NCI-H345 treated with DMSO at 0.1 percent for 48 hours (cell line): Measurements from ENCODE around the gene GFM2.
"Not testable (repeated sequence)": the region's sequence is repeated elsewhere in the genome, so short reads cannot be mapped to it uniquely, and the experiment has no call there.

Experiments used
- DNase-seq: peaks from one replicate; lab custom pipeline; 2025; ENCODE audit not compliant: unreplicated experiment; lab: John Stamatoyannopoulos, UW

GFM2 gene, protein sequence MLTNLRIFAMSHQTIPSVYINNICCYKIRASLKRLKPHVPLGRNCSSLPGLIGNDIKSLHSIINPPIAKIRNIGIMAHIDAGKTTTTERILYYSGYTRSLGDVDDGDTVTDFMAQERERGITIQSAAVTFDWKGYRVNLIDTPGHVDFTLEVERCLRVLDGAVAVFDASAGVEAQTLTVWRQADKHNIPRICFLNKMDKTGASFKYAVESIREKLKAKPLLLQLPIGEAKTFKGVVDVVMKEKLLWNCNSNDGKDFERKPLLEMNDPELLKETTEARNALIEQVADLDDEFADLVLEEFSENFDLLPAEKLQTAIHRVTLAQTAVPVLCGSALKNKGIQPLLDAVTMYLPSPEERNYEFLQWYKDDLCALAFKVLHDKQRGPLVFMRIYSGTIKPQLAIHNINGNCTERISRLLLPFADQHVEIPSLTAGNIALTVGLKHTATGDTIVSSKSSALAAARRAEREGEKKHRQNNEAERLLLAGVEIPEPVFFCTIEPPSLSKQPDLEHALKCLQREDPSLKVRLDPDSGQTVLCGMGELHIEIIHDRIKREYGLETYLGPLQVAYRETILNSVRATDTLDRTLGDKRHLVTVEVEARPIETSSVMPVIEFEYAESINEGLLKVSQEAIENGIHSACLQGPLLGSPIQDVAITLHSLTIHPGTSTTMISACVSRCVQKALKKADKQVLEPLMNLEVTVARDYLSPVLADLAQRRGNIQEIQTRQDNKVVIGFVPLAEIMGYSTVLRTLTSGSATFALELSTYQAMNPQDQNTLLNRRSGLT

DNA sequence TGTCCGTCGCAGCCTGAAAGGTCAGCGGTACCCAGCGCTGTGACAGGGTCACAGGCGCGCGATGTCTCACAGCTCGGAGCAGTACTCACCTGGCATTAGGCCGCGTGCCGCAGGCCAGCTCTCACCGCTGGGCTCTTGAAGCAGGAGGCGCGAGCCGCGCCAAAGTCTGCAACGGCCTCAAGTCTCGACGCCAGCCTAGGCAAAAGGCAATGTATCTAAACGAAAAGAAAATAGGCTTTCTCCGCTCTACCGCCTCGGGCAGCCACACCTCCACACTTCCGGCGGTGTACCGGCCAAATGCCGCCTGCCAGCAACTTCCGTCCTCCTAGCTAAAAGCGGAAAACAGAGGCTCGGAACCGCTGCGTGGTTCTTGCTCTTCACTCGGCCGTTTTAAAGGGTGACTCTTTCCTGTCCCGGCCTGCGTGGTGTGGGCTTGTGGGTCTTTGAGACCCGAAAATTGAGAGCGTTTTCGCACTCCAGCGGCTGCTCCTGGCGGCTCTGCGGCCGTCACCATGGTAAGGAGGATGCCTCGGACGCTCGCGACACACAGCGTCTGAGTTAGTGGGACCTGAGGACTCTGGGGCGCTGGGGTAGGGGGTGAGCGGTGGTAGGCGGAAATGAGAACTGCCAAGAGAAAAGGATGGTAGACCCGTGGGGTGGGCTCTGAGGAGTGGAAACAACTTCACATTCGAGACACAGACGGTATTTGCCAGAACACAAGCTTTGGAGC is at the start of gene GFM2, which contains the start of gene NSA2:
Gene GFM2, minus strand, starts transcription at position 269 of the 730 bp plus-strand sequence. CDS start 3,375 bp downstream, outside the sequence.
Gene NSA2, plus strand, starts transcription at position 401 of the 730 bp plus-strand sequence. Its CDS starts 112 bp downstream, at position 513.
- DNase-seq: peak; percentile 57

GRCh38 chr5:74810915-74811314 is 44.0 kb upstream of the GFM2 start:
- DNase-seq: no peak

GRCh38 chr5:74801941-74802340 is 35.0 kb upstream of the GFM2 start:
- no peak for DNase-seq

GRCh38 chr5:74801197-74801596 is 34.3 kb upstream of the GFM2 start:
- no peak for DNase-seq

DNA sequence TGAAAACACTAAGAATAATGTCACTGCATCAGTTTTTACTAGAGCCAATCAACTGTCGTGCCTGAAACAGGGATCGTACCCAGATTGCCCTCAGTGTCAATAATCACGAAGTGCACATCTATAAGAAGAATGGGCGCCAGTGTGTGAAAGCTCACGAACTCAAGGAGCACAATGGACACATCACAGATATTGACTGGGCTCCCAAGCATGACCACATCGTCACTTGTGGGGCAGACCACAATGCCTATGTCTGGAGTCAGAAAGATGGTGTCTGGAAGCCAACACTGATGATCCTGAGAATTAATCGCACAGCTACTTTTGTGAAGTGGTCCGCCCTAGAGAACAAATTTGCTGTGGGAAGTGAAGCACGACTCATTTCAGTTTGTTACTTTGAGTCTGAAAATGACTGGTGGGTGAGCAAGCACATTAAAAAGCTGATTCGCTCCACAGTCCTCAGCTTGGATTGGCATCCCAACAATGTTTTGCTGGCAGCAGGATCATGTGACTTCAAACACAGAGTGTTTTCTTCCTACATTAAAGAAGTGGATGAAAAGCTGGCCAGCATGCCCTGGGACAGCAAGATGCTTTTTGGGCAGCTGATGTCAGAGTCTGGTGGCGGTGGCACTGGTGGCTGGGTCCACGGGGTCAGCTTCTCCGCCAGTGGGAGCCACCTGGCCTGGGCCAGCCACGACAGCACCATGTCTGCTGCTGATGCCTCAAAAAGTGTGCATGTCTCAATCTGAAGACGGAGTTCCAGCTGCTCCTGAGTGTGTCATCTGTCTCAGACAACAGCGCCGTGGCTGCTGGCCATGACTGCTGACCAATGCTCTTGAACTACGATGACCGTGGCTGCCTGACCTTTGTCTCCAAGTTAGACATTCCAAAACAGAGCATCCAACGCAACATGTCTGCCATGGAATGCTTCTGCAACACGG is 32.3 kb upstream of the GFM2 start:
- no peak for DNase-seq

- not testable (repeated sequence) for DNase-seq
Observed at GRCh38 chr5:74791669-74792068, 24.8 kb upstream of the GFM2 start.

DNA sequence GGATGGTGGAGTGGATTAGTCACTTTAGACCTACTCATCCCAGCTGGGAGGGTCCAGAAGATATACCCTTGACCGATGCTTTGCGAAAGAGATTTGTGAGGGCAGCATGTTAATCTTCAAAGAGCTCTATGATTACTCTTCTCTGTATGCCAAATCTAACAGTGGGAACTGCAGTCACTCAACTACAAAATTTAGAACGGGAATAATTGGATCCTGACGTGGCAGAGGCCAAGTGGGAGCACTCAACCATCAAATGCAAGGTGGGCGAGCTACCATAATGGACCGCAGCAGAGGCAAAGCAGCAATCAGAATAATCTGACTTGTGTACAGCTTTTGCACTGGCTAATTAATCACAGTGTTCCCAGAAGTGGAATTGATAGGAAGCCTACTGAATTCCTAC is 20.5 kb upstream of the GFM2 start:
- no peak for DNase-seq

DNA sequence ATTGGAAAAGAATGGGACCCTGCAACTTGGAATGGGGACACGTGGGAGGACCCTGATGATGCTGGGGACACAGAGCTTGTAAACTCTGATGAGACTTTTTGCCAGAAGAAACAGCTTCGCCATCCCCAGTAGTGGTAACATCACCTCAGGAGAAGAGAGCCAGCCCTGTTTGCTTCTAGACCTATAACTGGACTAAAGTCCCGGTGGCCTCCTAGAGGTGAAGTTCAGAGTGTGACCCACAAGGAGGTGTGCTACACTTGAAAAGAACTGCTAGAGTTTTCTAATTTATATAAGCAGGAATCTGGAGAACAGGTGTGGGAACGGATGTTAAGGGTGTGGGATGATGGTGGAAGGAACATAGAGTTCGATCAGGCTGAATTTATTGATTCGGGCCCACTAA is 19.9 kb upstream of the GFM2 start:
- no peak for DNase-seq

- no peak for DNase-seq
Observed at GRCh38 chr5:74778609-74779008, 11.7 kb upstream of the GFM2 start.

DNA sequence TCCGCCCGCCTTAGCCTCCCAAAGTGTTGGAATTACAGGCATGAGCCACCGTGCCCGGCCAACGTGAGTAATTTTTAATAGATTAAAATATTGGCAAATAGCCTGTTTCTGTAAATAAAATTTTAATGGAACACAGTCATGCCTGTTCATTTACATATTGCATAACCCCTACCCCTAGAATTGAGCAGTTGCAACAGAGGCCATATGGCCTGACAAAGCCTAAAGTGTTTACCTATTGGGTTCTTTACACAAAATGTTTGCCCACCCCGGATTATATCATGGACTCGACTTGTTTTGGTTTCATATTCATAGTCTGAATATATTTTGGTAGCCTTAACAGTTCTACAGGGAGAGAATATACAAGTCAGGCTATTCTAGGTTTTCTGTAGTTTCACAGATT is 5.4 kb upstream of the GFM2 start:
- DNase-seq: no peak

GRCh38 chr5:74767579-74767913 is 629 bp upstream of the GFM2 start:
- no peak for DNase-seq

DNA sequence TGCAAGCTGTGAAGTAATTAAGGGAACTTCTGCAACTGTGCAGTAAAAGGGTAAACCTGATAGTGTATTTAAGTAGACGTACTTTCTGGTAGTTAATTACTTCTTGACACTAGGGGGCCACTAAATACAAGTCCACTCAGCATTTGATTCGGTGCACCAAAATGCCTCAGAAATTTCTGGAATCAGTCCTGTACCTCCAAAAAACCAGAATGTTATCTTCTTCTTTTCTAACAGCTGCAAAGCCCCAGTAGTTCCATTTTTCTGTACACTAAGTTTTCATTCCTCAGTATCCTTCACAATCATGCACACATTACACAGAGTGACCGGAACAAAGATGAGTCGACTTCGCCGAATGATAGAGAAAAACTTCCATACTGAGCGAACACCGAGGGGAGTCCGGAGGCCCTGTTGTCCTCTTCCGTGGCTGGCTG is 484 bp downstream of the GFM2 start:
- DNase-seq: no peak

- DNase-seq: no peak
Observed at GRCh38 chr5:74765929-74766328, 988 bp downstream of the GFM2 start.

DNA sequence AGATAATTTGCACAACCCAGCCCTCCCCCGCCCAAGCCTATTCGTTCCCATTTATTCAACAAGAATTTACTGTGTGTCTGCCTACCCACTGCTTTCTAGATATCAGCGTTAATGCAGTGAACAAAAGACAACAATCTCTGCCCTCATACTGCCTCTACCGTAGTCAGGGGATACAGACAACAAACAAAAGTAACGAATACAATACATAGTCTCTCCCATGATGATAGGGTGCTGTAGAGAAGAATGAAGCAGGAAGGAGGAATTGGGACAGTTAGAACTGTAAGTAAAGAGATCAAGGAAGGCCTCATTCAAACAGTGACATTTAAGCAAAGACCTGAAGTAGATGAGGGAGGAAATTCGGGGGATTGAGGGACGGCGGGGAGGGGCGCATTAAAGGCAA is 1.7 kb downstream of the GFM2 start:
- DNase-seq: no peak

GRCh38 chr5:74763504-74763903 is 3.4 kb downstream of the GFM2 start:
- no peak for DNase-seq

DNA sequence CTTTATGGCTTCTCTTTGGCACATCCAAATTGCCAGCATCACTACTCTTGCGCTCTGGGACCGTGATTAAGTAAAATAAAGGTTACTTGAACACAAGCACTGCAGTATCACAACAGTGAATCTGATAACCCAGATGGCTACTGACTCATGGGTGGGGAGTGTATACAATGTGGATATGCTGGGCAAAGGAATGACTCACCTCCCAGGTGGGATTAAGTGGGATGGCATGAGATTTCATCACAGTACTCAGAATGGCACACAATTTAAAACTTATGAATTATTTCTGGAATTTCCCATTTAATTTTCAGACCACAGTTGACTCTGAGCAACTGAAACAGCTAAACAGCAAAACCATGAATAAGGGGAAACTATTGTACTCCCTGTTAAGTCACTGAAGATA is 4.3 kb downstream of the GFM2 start:
- DNase-seq: no peak

DNA sequence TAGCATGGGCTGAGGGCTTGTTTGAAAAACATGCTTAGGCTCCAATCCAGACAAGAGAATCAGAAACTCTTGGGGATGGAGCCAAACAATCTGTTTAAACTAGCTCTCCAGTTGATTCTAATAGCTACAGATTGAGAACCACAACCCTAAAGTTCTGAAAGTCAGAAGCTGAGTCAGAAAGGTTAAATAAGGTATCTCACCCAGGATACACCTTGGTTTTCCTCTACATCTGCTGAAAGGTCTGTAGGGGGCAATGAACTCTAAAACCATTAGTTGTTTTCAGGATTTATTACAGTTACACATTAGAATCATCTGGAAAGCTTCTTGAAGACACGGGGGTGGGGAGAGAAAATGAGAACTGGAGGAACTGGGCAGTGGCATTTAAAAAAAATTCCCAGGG is 5.7 kb downstream of the GFM2 start:
- DNase-seq: no peak

DNA sequence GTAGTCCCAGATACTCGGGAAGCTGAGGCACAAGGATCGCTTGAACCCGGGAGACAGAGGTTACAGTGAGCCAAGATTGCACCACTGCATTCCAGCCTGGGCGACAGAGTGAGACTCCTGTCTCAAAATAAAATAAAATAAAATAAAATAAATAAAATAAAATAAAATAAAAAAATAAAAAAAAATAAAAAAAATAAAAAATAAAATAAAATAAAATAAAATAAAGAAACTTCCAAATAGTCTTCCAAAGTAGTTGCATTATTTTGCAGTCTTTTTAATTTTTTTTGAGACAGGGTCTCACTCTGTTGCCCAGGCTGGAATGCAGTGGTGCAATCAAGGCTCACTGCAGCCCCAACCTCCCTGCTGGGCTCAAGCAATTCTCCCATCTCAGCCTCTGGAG is 18.2 kb downstream of the GFM2 start:
- DNase-seq: not testable (repeated sequence)

- no peak for DNase-seq
Observed at GRCh38 chr5:74738406-74738805, 28.5 kb downstream of the GFM2 start.

- DNase-seq: no peak
Observed at GRCh38 chr5:74736759-74737158, 30.2 kb downstream of the GFM2 start.
